HCT116 (cell line): ENCODE measurements around the gene ANO9. TPM values are rescaled to one million over a fixed set of nuclear protein-coding genes. Genes with fewer than 3 reads are reported as not detected.

Experiments
- YY1 ChIP-seq: IDR thresholded peaks from 2 replicates; pipeline ENCODE4 v1.6.1; 2011; ENCODE audit warnings: low read length, low read depth, moderate library complexity, mild to moderate bottlenecking; ENCODE audit not compliant: insufficient replicate concordance; ENCODE audit errors: extremely low read depth
- total RNA-seq: library from RNA; stranded (reverse); gene quantifications from one replicate; pipeline ENCODE4 v1.2.1, GENCODE V29; 2021; ENCODE audit not compliant: unreplicated experiment

Gene ANO9
- total RNA-seq, 1 experiment from 2014 or later = 70.3 TPM

- TF ChIP-seq YY1 = no peak
Measured at GRCh38 chr11:367956-368413, 73.8 kb downstream of the ANO9 start (continued).

Other genes starting within 250 kb of the ANO9 start
- gene SCGB1C1, start 248.9 kb downstream of the ANO9 start, total RNA-seq = not detected
- gene BET1L, start 234.6 kb downstream of the ANO9 start, total RNA-seq = 49.1 TPM
- gene RIC8A, start 234.3 kb downstream of the ANO9 start, total RNA-seq = 75.2 TPM
- 17.9 TPM for gene SIRT3, start 205.7 kb downstream of the ANO9 start, total RNA-seq
- gene PSMD13, start 205.0 kb downstream of the ANO9 start, total RNA-seq = 179 TPM
- not detected for gene NLRP6, start 163.6 kb downstream of the ANO9 start, total RNA-seq
- gene PGGHG, start 152.9 kb downstream of the ANO9 start, total RNA-seq = 57.5 TPM
- gene IFITM5, start 142.5 kb downstream of the ANO9 start, total RNA-seq = not detected
- gene IFITM2, start 134.2 kb downstream of the ANO9 start, total RNA-seq = 106 TPM
- gene IFITM1, start 128.0 kb downstream of the ANO9 start, total RNA-seq = 6.1 TPM
- gene IFITM3, start 121.2 kb downstream of the ANO9 start, total RNA-seq = 380 TPM
- gene B4GALNT4, start 72.5 kb downstream of the ANO9 start, total RNA-seq = 54.3 TPM
- gene PKP3, start 47.8 kb downstream of the ANO9 start, total RNA-seq = 157 TPM
- 85.6 TPM for gene SIGIRR, start 27.0 kb downstream of the ANO9 start, total RNA-seq
- gene PTDSS2, start 8.3 kb upstream of the ANO9 start, total RNA-seq = 40.1 TPM
- gene RNH1, start 65.2 kb upstream of the ANO9 start, total RNA-seq = 120 TPM
- 104 TPM for gene HRAS, start 93.6 kb upstream of the ANO9 start, total RNA-seq
- gene LRRC56, start 95.5 kb upstream of the ANO9 start, total RNA-seq = 9.1 TPM
- gene LMNTD2, start 118.7 kb upstream of the ANO9 start, total RNA-seq = 9.5 TPM
- gene RASSF7, start 119.0 kb upstream of the ANO9 start, total RNA-seq = 35.9 TPM
- 45.5 TPM for gene PHRF1, start 134.5 kb upstream of the ANO9 start, total RNA-seq
- gene IRF7, start 173.9 kb upstream of the ANO9 start, total RNA-seq = 15.2 TPM
- gene CDHR5, start 182.9 kb upstream of the ANO9 start, total RNA-seq = not detected
- gene SCT, start 185.2 kb upstream of the ANO9 start, total RNA-seq = not detected
- 2.4 TPM for gene DRD4, start 195.3 kb upstream of the ANO9 start, total RNA-seq